ENCODE measurements around the gene PDCD2L. TPM values are rescaled to one million over a fixed set of nuclear protein-coding genes. Genes with fewer than 3 reads are reported as not detected.
A peak's percentile ranks its signal among the peaks of the same experiment; 100 is the strongest.
"Not testable (repeated sequence)": the region's sequence is repeated elsewhere in the genome, so short reads cannot be mapped to it uniquely, and the experiment has no call there.

PDCD2L gene
- total and polyA plus RNA-seq, 10 of the 15 experiments (the other 5 are each of a cell fraction or from before 2014, with no cell fraction given): 7.2 to 41.3 (median 26.9) TPM

DNA sequence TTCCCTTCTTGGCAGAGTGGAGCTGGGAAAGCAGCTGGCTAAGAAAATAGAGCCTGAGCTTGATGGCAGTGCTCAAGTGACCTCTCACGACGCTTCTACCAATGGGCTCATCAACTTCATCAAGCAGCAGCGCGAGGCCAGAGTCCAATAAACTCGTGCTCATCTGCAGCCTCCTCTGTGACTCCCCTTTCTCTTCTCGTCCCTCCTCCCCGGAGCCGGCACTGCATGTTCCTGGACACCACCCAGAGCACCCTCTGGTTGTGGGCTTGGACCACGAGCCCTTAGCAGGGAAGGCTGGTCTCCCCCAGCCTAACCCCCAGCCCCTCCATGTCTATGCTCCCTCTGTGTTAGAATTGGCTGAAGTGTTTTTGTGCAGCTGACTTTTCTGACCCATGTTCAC is 4.3 kb upstream of the PDCD2L start:
- in situ Hi-C loops (cut with MboI): no loop called here
- no peak overlapping the region for H2AFZ ChIP-seq (ENCODE audit: control insufficient read depth, low read depth, low read length)
- H3K9me3 ChIP-seq (replicated peaks; ENCODE audit: control insufficient read depth, insufficient read depth, low read length): no peaks in the 10 kb centered on the region
- 85% methylated on average over 9 of the region's 9 CpGs for WGBS (ENCODE audit: insufficient coverage, insufficient replicate concordance, low lambda C conversion rate, missing lambda C conversion rate)
- no peaks in the 10 kb centered on the region for H4K20me1 ChIP-seq (ENCODE audit: control insufficient read depth, insufficient read depth)
- no peak overlapping the region for H3K9ac ChIP-seq (ENCODE audit: control insufficient read depth, insufficient read depth, low read length)
- H3K27ac ChIP-seq (ENCODE audit: control insufficient read depth, insufficient read depth): no peak overlapping the region
- TF ChIP-seq RCOR1 (conservative IDR thresholded peaks at IDR 0.05; ENCODE audit: low read depth, low read length) (no peak), ZNF384 (IDR thresholded peaks at IDR 0.05; ENCODE audit: borderline replicate concordance, low read depth, low read length) (no peak), TARDBP (IDR thresholded peaks at IDR 0.05; ENCODE audit: borderline replicate concordance) (no peak), TCF3 (IDR thresholded peaks at IDR 0.05; ENCODE audit: borderline replicate concordance, insufficient read depth, low read depth, low read length) (no peak), JUND (IDR thresholded peaks at IDR 0.05; ENCODE audit: low read depth, low read length) (no peak), NR2C2 (IDR thresholded peaks at IDR 0.05; ENCODE audit: borderline replicate concordance, control insufficient read depth, insufficient read length, low read depth) (no peak)
- TF ChIP-seq, protein P1, sequence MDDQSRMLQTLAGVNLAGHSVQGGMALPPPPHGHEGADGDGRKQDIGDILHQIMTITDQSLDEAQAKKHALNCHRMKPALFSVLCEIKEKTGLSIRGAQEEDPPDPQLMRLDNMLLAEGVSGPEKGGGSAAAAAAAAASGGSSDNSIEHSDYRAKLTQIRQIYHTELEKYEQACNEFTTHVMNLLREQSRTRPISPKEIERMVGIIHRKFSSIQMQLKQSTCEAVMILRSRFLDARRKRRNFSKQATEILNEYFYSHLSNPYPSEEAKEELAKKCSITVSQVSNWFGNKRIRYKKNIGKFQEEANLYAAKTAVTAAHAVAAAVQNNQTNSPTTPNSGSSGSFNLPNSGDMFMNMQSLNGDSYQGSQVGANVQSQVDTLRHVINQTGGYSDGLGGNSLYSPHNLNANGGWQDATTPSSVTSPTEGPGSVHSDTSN (IDR thresholded peaks at IDR 0.05; ENCODE audit: insufficient replicate concordance, low read depth, low read length): no peak
- TF ChIP-seq, protein P2, sequence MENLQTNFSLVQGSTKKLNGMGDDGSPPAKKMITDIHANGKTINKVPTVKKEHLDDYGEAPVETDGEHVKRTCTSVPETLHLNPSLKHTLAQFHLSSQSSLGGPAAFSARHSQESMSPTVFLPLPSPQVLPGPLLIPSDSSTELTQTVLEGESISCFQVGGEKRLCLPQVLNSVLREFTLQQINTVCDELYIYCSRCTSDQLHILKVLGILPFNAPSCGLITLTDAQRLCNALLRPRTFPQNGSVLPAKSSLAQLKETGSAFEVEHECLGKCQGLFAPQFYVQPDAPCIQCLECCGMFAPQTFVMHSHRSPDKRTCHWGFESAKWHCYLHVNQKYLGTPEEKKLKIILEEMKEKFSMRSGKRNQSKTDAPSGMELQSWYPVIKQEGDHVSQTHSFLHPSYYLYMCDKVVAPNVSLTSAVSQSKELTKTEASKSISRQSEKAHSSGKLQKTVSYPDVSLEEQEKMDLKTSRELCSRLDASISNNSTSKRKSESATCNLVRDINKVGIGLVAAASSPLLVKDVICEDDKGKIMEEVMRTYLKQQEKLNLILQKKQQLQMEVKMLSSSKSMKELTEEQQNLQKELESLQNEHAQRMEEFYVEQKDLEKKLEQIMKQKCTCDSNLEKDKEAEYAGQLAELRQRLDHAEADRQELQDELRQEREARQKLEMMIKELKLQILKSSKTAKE (IDR thresholded peaks at IDR 0.05; ENCODE audit: low read depth, poor library complexity, severe bottlenecking): no peak
- DNase-seq (ENCODE audit: low read depth, low spot score): no peak
- H3K4me3 ChIP-seq: no peak overlapping the region
- no peak for ATAC-seq
- no peak overlapping the region for H3K4me2 ChIP-seq (ENCODE audit: control insufficient read depth, insufficient read depth)
- POLR2A ChIA-PET: no interaction called here
- CTCF ChIA-PET: no interaction called here
- no peak for FAIRE-seq
- H3K79me2 ChIP-seq (ENCODE audit: control insufficient read depth, insufficient read depth, low read length): peaks cover 7% of the 10 kb centered on the region
- SMC1A ChIA-PET (ENCODE audit: uncharacterized antibody, unreplicated experiment): no interaction called here
- intact Hi-C loops (cut with micrococcal nuclease; ENCODE audit: unreplicated experiment): no loop called here
- TSS peak; percentile 90 for BruUV-seq (replicated peaks)
- H3K4me1 ChIP-seq (ENCODE audit: control insufficient read depth, insufficient read depth, low read length): no peaks in the 10 kb centered on the region
- H3K36me3 ChIP-seq (ENCODE audit: control insufficient read depth in 2 of 2, insufficient read depth in 2 of 2, low read length in 1 of 2): peaks cover 26 to 36% of the 10 kb centered on the region in 2 experiments
- no peaks in the 10 kb centered on the region for H3K27me3 ChIP-seq (replicated peaks in 1 of 2; ENCODE audit: control insufficient read depth in 2 of 2, insufficient read depth in 2 of 2, low read length in 1 of 2)
- RAD21 ChIA-PET (ENCODE audit: unreplicated experiment): no interaction called here

DNA sequence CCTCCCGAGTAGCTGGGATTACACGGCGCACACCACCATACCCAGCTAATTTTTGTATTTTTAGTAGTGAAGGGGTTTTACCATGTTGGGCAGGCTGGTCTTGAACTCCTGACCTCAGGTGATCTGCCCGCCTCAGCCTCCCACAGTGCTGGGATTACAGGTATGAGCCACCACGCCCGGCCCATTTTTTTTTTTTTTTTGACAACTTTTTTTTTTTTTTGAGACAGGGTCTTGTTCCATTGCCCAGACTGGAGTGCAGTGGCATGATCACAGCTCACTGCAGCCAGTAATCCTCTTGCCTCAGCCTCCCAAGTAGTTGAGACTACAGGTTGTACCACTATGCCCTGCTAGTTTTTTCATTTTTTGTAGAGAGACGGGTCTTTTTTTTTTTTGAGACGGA is 3.4 kb upstream of the PDCD2L start:
- H3K9ac ChIP-seq (ENCODE audit: control insufficient read depth, insufficient read depth, low read length); H3K4me2 ChIP-seq (ENCODE audit: control insufficient read depth, insufficient read depth); H3K4me3 ChIP-seq; CTCF ChIA-PET; H3K4me1 ChIP-seq (ENCODE audit: control insufficient read depth, insufficient read depth, low read length); H3K9me3 ChIP-seq (replicated peaks; ENCODE audit: control insufficient read depth, insufficient read depth, low read length); H4K20me1 ChIP-seq (ENCODE audit: control insufficient read depth, insufficient read depth); FAIRE-seq; ATAC-seq; H2AFZ ChIP-seq (ENCODE audit: control insufficient read depth, low read depth, low read length); RAD21 ChIA-PET (ENCODE audit: unreplicated experiment); intact Hi-C loops (cut with micrococcal nuclease; ENCODE audit: unreplicated experiment); DNase-seq (ENCODE audit: low read depth, low spot score); H3K27ac ChIP-seq (ENCODE audit: control insufficient read depth, insufficient read depth); BruUV-seq (replicated peaks); in situ Hi-C loops (cut with MboI); H3K27me3 ChIP-seq (replicated peaks in 1 of 2; ENCODE audit: control insufficient read depth in 2 of 2, insufficient read depth in 2 of 2, low read length in 1 of 2): not testable (repeated sequence)
- ChIA-PET POLR2A (interaction anchor here (0.7 kb wide), 2 partner anchors 9 to 801 kb away, joined by 4 to 5 read pairs; no protein-coding TSS in a partner anchor), SMC1A (ENCODE audit: uncharacterized antibody, unreplicated experiment) (interaction anchor here (0.6 kb wide), 1 partner anchor 30 kb away, joined by 3 read pairs; no protein-coding TSS in a partner anchor)
- Histone ChIP-seq H3K36me3 (ENCODE audit: control insufficient read depth in 2 of 2, insufficient read depth in 2 of 2, low read length in 1 of 2) (peaks cover 26 to 29% of the 10 kb centered on the region in 2 experiments), H3K79me2 (ENCODE audit: control insufficient read depth, insufficient read depth, low read length) (peaks cover 11% of the 10 kb centered on the region)
- WGBS (ENCODE audit: insufficient coverage, insufficient replicate concordance, low lambda C conversion rate, missing lambda C conversion rate): 87% methylated on average over 8 of the region's 8 CpGs
